GM18907 (cell line): ENCODE results near the gene CPM.
A peak's percentile ranks its signal among the peaks of the same experiment; 100 is the strongest.

Experiments used
- ATAC-seq: cut with Tn5 transposase; IDR thresholded peaks from one replicate; pipeline ENCODE4 v1.9.1; 2021; ENCODE audit warnings: mild to moderate bottlenecking, moderate library complexity; ENCODE audit not compliant: unreplicated experiment

The CPM gene

GRCh38 chr12:68882251-68882964 lies 50.6 kb downstream of the CPM start:
- no peak for ATAC-seq

GRCh38 chr12:68880660-68881325 lies 52.2 kb downstream of the CPM start:
- no peak for ATAC-seq

GRCh38 chr12:68878846-68879245 lies 54.1 kb downstream of the CPM start:
- ATAC-seq = no peak

GRCh38 chr12:68878283-68878682 lies 54.7 kb downstream of the CPM start:
- ATAC-seq = no peak

- no peak for ATAC-seq
These were observed 55.4 kb downstream of the CPM start for GRCh38 chr12:68877583-68877982.

- no peak for ATAC-seq
These were observed 56.5 kb downstream of the CPM start for GRCh38 chr12:68876461-68876860.

- no peak for ATAC-seq
These were observed 59.7 kb downstream of the CPM start for GRCh38 chr12:68873316-68873715.

GRCh38 chr12:68871921-68872320 lies 61.0 kb downstream of the CPM start:
- ATAC-seq = peak; percentile 52

- ATAC-seq = no peak
These were observed 61.6 kb downstream of the CPM start for GRCh38 chr12:68871396-68871795.

- ATAC-seq = no peak
These were observed 62.5 kb downstream of the CPM start for GRCh38 chr12:68870443-68870842.

- no peak for ATAC-seq
These were observed 63.0 kb downstream of the CPM start for GRCh38 chr12:68870011-68870410.

GRCh38 chr12:68868043-68868790 lies 64.8 kb downstream of the CPM start:
- no peak for ATAC-seq

GRCh38 chr12:68867606-68868005 lies 65.4 kb downstream of the CPM start:
- ATAC-seq = no peak

GRCh38 chr12:68866950-68867349 lies 66.0 kb downstream of the CPM start:
- no peak for ATAC-seq

- ATAC-seq = no peak
These were observed 67.4 kb downstream of the CPM start for GRCh38 chr12:68865399-68866164.

GRCh38 chr12:68864604-68865003 lies 68.4 kb downstream of the CPM start:
- ATAC-seq = no peak

GRCh38 chr12:68863886-68864454 lies 69.0 kb downstream of the CPM start:
- peak; percentile 73 for ATAC-seq

GRCh38 chr12:68863109-68863770 lies 69.7 kb downstream of the CPM start:
- ATAC-seq = no peak

GRCh38 chr12:68861890-68862289 lies 71.1 kb downstream of the CPM start:
- no peak for ATAC-seq

- no peak for ATAC-seq
These were observed 76.5 kb downstream of the CPM start for GRCh38 chr12:68856510-68856909.
